SHP77 treated with DMSO at 0.1 percent for 48 hours (cell line): ENCODE data around the gene PTPRD.

Source experiments
- DNase-seq: peaks from one replicate; lab custom pipeline; 2025; lab: John Stamatoyannopoulos, UW

Gene PTPRD

DNA sequence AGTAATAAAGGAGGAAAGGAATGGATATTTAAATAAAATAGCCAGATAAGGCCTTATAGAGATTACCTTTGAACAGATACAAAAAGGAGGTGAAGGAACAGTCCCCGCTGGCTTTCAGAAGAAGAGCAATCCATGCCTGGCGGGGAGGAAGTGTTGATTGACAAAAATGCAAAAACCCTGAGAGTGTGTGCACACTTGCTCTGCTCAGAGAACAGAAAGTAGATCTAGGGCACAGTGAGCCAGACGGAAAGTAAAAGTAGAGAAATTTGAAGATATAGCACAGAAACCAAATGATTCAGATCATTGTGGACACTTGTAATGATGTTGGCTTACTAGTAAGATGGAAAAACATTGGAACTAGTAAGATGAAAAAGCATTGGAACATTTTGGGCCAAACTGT lies 720.6 kb downstream of the PTPRD start:
- DNase-seq = no peak

DNA sequence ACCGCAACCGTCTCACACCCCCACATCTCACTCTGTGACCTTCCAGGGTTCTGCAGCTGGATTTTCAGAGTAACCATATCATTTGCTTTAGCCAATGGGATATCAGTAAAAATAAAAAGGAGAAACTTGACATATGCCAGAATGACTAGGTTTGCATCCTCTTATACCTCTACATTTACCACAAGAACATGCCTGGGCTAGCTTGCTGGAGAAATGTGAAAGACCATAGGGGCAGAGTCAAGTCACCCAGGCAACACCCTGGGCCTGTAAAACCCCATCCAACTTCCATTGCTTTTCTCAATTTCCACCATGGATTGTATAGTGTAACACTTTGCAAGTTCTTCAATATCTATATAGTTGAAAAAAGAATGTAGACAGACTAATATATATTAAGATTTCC lies 731.1 kb downstream of the PTPRD start:
- DNase-seq = no peak

DNA sequence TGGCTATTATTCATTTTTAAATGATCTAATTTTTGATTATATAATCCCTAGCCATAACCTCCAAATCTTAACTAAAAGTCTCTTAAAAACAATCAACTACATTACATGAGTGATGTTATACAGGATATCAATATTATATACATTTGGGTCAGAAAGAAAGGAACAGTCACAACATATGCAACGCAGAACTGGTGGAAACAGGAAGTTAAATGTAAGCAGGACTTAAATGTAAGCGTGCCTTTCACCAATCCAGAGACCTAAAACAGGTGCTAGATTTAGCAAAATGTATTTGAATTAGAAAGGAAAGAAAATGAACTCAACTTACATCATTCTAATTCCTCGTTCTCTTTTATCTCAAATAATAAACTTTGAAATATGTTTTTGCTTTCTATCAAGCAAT lies 738.5 kb downstream of the PTPRD start:
- DNase-seq = no peak

DNA sequence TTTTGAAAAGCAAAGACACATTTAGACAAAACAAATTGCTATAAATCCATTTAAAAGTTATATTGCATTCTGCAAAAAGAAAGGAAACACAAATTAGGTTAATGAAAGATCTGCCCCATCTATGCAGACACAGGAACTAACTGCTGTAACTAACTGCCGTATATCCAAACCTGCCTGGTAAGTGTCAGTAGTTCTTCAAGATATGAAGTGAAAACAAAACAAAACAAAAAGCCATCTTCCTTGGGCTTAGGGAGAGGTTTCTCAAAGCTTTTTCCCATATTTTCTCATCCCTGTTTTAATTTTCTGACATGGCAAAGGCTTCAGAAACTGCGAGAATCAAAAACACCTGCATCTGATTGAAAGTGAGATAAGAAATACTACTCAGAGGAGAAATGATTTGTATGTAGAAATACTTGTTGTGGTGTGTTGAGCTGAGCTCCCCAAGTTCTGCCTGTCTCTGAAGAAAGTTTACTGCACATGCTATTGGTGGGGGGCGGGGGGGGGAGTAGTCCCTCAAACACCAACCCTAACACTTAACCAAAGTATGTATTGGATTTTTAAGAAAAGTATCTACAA lies 750.5 kb downstream of the PTPRD start:
- no peak for DNase-seq

DNA sequence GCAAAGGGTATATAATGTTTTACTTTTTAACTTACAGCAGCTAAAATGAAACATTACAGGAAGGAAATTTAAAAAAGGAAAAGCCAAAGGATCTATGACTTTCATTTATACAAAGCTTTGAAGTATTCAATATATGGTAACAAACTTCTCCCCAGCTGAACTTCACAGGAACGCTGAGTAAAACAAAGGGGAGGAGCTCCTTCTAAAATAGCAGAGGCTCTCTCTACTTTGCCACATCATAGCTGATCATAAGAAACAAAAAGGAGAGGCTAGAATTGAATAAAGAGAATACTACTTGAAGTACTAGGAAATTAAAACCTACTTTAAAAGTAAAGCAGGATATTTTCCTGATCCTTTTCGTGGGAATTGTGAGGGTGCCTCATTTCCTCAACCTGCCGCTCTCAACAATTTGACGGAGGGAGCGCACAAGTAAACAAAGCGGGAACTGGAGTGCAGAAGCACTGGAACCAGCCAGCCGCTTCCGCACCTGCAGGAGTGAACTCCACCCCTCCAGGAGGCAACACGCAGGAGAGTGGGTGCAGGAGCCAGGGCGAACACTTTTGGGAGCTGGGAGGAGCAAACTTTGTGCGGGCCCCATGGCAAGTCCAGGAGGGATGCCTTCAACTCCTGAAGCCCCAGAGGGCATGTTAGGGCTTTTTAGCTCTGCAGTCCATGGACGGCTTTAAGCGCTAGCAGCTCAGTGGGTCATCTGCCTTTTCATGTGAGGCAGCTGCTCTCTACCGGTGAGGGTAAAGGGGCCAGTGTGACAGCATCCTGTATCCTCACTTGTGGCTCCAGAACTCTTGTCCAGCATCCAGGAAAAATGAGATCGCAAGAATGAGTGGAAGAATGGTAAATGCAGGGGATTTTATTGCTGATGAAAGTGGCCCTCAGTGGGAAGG lies 757.4 kb downstream of the PTPRD start:
- DNase-seq = no peak

DNA sequence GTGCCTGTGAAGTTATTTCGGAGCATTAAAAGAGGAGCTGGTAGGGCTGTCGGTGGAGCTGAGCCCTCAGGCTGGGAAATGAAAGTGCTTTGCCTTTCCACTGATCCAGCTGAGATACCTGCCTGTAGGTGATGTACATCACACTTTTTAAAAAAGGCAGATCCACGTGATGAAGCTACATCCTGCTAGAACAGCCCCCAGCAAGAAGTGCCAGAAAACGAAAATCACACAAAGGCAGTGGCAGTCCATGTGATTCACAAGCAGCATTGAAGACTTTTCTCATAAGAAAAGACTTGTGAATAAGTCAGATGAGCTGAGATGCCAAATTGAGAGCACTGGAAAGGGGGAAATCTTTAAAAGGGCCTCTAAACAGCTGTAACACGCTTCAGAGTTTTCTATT lies 765.1 kb downstream of the PTPRD start:
- no peak for DNase-seq

DNA sequence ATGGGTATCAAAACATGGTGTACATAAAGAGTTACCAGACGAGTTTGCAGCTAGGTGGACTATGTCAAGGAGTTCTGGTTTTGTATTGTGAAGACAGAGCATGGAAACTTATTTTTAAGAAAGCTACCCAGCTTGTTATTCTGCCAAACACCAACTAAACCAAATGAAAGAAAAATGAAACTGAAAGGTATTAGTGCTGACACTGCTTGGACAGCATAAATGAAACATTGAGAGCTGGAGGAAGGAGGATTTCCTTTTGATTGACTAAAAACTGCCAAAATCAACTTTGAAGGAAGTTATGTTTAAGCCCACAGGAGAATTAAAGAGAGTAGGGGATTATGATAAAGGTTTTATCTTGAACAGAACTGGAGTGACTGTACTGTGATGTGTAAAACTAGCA lies 766.2 kb downstream of the PTPRD start:
- DNase-seq = no peak

DNA sequence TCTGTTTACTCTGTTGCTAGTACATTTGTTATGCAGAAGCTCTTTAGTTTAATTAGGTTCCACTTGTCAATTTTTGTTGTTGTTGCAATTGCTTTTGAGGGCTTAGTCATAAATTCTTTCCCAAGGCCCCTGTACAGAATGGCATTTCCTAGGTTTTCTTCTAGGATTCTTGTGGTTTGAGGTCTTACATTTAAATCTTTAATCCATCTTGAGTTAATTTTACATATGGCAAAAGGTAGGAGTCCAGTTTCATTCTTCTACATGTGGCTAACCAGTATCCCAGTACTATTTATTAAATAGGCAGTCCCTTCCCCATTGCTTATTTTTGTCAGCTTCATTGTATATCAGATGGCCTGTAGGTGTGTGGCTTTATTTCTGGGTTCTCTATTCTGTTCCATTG lies 792.4 kb downstream of the PTPRD start:
- DNase-seq = no peak

DNA sequence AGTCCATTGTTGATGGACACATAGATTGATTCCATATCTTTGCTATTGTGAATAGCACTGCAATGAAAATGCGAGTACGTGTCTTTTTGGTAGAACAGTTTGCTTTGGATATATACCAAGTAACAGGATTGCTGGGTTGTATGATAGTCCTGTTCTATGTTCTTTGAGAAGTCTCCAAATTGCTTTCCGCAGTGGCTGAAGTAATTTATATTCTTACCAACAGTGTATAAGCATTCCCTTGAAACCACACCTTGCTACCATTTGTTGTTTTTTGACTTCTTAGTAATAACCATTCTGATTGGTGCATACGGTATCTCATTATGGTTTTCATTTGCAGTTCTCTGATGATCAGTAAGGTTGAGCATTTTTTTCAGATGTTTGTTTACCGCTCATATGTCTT lies 792.9 kb downstream of the PTPRD start:
- DNase-seq = no peak

DNA sequence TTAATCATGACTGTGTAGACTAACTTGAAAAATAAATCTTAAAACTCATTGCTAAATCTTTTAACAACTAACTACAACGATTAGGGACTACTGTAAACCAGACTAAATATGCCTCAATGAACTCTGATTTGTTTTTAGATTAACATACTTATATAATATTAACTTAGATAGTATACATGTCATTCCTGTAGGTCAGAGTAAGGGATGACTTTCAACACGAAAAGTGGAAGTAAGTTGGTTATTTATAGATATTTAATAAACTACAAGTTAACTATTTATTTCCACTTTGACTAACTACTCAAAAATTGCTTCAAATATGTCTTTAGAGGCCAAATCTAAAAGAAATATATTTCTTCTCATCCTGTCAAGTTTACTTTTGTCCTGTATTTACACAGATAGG lies 795.6 kb downstream of the PTPRD start:
- DNase-seq = no peak

DNA sequence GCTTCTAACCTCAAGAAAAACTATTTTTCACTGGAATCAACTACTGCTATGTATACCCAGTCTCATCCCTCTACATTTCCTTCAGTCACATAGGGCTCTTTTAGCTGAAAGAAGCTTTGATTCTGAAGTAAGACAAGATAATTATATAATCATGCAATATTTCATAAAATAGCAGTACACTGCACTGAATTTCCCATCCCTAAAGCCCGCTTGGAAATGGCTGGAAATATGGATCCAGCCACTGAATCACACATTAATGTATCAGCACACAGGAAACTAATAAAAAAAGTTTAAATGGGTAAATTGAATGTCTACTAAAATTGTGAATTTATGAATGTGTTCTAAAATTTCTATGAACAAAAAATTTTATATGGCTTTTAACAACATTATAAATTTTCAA lies 808.7 kb downstream of the PTPRD start:
- DNase-seq = no peak

DNA sequence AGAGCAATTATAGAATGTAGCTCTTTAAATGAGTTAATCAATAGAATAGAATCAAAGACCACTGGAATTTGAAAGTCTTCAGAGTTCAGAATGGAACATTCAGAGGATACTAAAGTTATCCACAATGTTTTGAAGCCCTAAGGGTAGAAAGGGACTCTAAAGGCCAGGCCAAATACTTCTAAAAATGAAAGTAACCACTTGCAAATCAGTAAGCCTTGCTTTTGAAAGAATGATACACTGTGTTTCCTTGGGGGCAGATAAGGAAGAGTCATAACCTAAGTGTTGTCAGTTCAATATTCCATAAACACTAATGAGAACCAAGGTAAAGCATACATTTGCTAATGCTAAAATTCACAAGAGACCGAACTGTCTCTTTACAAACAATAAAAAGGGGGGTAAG lies 813.5 kb downstream of the PTPRD start:
- DNase-seq = no peak

DNA sequence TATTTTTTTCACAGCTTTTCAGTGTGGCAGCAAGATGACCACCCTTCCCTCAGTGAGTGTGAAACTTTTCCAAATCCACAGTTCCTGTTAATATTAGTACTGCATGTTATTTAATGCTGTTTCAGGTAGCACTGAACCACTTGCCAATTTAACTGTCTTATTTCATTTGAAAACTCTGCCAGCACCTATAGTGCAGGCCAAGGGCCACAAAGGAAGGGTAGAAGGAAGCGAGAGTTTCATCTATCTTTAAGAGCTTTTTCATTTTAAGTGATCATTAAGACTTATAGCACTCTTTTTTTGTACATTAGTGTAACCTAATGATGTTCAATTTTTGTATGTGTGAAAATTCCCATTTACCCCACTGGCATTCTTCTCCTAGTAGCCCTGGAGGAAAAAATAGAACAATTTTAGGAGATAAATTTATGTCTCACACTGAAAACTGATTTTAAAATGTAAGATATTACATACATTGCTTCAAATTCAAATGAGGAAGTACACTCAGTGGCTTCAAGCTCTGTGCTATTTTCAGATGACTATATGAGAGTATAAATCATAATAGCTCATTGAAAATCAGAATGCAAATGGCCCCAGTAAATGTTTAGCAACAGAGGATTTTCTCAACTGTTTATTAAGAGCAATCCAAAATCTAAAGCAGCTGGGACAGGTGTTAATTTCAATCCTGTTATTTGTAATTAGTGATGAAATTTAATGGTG lies 820.5 kb downstream of the PTPRD start:
- DNase-seq = no peak

DNA sequence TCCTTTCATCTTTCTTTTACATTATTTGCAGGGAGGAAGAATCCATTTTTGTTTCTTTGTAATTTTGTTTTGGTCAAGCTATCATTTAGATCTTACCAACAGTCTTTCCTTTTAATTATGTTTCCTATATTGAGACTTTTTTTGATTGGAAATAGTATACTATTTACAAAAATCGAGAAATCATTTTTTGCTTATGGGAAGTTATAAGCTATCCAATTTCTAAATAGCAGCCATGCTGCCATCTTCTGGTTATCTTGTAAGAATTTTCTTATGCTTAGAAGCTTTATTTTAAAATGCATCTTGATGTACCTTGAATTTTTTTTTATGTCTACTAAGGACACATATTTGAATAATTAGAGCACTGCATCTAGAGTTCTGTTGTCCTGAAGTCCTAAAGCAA lies 821.2 kb downstream of the PTPRD start:
- DNase-seq = no peak

DNA sequence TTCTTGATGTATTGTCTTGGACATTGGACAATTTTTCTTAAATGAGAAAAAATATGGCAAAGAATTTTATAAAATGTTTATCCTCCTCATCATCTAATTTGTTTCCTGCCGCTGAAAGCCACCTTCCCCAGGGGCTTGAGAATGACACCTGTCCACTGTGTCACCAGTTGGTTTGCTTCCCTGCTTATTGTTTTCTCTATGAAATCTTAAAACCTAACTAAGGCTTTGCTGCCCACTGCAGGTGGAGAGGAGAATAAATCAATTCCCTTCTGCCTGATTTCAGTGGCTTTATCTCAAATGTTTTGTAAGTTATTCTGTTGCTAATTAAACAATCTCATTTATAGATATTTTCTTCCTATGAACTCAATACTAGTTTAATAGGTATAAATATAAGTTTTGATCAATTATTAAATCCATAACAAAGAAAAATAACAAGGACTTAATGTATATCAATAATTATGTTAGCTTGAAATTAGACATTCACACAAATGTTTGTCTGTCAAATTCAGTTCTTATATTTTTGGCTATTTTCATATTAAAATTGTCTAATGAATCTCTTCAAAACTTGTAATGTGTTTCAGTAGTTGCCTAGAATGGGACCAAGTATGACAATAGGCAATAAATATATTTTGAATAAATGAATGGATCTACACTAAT lies 822.5 kb downstream of the PTPRD start:
- DNase-seq = no peak

DNA sequence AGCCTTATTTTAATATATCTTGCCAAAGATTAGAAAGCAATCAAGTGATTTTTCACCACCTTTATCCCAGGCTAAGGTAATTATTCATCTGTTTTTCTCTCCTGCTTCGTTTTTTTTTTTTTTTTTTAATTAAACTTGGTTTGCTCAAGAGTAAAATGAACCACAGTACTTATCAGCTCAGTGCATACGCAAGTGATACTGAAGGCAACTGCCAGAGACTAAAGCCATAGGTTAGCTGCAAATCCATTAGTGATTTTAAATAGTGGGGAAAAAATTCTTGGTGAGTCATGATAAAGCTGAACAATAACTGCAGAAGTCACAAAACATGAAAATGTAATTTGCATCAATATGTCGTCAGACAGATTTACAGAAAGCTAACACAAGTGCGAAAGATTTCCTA lies 829.1 kb downstream of the PTPRD start:
- DNase-seq = no peak

DNA sequence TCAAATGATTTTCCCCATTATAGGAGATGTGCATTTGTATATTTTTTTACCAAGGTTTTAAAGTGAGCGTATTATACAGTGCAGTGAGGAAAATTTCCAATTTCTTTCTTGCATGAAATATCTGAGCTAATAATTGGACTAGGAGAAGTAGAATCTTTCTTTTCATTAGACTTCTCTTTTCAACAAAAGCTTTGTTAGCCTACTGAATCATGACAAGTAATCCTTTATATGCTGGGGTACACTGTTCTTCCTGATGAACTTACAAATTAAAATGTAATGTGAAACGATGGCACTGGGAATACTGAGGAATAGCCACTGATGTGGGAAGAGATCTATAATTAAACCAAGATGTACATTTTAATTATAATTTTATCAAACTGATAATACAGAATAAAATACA lies 829.6 kb downstream of the PTPRD start:
- DNase-seq = no peak

DNA sequence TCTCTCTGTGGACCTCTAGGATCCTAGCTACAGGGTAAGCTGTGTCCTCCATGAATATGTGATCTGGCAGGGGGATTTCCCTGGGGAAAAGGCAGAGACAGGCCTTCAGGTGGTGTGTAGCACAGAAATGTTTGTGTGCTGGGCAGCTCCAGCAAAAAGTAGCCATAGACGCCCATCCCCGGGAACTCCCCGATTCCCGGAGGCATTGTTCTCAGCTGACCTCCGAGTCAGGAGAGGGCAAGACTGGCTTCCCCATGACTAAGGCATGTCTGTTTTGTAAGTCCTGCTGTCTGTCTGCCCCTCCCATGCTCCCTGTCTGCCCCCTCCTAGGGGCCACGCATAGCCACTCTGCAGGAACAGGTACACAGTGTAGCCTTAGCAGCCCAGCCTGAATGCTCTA lies 834.5 kb downstream of the PTPRD start:
- DNase-seq = no peak

DNA sequence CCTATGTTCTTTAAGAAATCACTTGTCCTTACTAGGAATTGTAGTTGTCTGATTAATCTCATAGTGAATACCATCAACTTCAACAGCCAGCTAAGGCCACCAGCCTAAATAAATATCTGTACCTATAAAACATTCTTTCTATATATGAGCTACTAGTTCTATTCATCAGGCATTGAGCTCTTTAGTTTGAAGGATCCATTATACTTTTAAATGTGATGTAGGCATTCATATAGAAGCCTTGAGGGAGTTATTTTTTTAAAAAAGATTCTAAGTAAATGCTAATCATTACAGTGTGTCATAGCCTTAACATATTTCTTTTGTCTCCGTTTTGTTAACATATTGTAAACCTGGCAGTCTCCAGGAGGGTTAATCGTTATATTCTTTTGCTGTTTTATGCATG lies 838.3 kb downstream of the PTPRD start:
- DNase-seq = no peak

DNA sequence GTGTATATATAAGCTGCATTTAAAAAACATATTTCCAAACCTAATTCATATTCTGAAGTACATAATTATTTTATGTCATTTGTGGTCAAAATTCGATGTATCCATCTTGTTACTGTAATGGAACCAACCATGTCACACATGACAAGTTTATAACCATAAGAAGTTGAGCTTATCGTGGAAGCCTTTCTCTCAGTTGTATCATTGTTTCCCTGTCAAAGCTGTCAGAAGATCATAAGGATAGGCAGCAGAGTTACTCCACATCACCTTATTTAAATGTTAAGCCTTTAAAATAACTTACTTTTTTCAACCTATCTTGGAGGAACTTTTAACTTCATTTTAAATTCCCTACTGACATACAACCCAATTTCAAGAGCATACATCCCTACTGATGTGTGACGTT lies 841.5 kb downstream of the PTPRD start:
- DNase-seq = no peak

DNA sequence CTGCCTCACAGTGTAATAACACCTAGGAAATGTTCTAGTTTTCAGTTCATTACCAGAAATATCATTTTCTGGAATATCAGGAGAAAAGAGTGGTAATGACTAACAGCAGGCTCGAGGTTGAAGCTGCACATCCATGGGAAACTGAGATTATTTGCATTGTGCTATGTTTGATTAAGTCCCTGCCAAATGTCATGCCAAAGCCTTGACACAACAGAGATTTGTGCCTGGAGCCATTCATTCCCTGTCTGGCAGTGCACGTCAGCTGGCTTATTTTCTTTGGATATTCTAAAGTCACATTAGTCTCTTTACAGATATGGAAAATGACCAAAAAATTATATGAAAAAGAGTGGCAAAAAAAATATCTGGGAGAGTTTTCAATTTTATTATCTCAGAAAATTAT lies 848.0 kb downstream of the PTPRD start:
- DNase-seq = no peak

DNA sequence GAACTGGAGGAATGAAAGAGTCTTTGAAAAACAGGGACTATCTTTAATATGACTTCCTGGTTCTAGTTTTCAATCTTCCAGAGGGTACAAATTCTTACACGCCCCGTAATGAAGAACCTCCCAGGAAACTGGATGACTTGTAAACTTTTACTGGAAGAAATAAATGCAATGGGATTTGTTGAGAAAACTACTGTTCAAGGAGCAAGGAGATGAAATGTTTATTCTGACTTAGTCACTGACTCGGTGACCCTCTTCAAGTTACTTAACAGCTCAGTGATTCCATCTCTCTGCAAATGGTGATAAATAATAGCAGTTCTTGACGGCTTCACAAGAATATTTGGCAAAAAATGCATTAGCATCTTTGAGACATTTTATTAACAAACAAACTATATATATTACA lies 858.6 kb downstream of the PTPRD start:
- no peak for DNase-seq

DNA sequence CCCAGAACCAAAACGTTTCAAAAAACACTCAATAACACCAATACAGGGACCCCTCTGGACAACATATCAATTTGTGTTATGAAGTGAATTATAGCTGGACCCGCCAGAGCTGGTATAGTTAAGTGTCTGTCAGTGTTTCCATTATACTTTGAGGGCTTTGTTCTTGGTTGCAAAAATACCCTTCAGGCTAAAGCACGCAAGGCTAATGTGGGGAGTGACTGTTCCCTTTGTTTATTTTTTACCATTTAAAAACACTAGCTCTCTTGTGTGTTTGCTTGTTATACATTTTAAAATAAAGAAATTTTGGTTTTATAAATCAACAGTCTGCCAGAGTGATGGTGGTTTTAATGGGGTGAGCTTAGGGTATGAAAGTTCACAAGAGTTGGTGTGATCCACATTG lies 859.5 kb downstream of the PTPRD start:
- DNase-seq = no peak
